ENCODE measurements around the gene HS3ST3B1. TPM values are rescaled to one million over a fixed set of nuclear protein-coding genes. Genes with fewer than 3 reads are reported as not detected.

HS3ST3B1 gene
- polyA plus RNA-seq, 1 of the 3 experiments (the other 2 are of a cell fraction), result 0.67 TPM

DNA sequence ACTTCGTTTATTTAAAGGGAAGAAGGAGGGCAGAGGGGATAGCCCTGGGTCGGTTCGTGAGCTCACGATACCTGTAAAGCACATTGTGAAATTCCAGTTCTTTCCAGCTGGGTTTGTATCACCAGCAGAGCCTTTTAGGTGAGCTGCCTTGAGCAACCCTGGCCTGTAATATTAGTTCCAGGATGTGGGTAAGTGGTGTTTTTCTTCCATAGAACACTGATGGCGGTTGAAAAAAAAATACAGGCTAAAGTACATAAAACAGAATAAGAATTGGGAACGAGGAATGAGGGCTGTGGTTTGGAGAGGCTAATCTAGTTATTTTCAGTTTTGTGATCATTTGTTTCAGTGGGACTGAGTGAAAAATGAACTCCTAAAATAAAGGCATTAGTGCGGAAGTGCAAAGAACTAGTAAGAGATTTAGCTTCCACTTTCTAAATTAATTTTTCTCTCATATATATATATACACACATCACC is 20.6 kb downstream of the HS3ST3B1 start:
- ChIA-PET POLR2A (no interaction called here), CTCF (interaction anchor here (0.5 to 1.2 kb wide), 3 partner anchors 19 to 1292 kb away, joined by 3 to 7 read pairs (median 3); no protein-coding TSS in a partner anchor)
- 26% methylated on average over 7 of the region's 7 CpGs for WGBS (ENCODE audit: low lambda C conversion rate)
- H3F3A ChIP-seq (replicated peaks; ENCODE audit: insufficient read depth), result no peaks in the 10 kb centered on the region
- no peak for DNase-seq
- no peaks in the 10 kb centered on the region for H4K20me1 ChIP-seq (ENCODE audit: insufficient read depth)
- no peaks in the 10 kb centered on the region for H3K9me2 ChIP-seq
- H3K27me3 ChIP-seq (ENCODE audit: insufficient read depth), result peaks cover 7% of the 10 kb centered on the region; the same call in 1 of the 2 replicates
- no peaks in the 10 kb centered on the region for H3K9me3 ChIP-seq
- no peaks in the 10 kb centered on the region for H3K4me1 ChIP-seq (ENCODE audit: control insufficient read depth in 1 of 2, insufficient read depth in 2 of 2, low read depth in 1 of 2, low read length in 1 of 2)
- no peak overlapping the region for H3K4me3 ChIP-seq (ENCODE audit: low read depth in 2 of 2, low read length in 1 of 2)
- H3K36me3 ChIP-seq (replicated peaks in 1 of 2; ENCODE audit: control insufficient read depth in 1 of 2, insufficient read depth in 2 of 2, low read length in 1 of 2), result no peaks in the 10 kb centered on the region
- H3K9ac ChIP-seq, result no peak overlapping the region
- no peaks in the 10 kb centered on the region; the same call in 1 of the 2 replicates for H3K79me2 ChIP-seq (ENCODE audit: insufficient read depth)
- no peak for TF ChIP-seq NRF1 (IDR thresholded peaks at IDR 0.05; ENCODE audit: low read depth, low read length)
- TF ChIP-seq SIN3A (IDR thresholded peaks at IDR 0.05; ENCODE audit: borderline replicate concordance, low read depth, low read length), result no peak
- no peak for TF ChIP-seq CHD2 (IDR thresholded peaks at IDR 0.05; ENCODE audit: low read length, partially characterized antibody)
- no peak for TF ChIP-seq MXI1 (IDR thresholded peaks at IDR 0.05; ENCODE audit: low read depth, low read length)
- H3K4me2 ChIP-seq, result peak overlapping the region; percentile 63
- no peak overlapping the region for H3K27ac ChIP-seq (ENCODE audit: low read depth in 2 of 2, low read length in 1 of 2)
- H2AFZ ChIP-seq (ENCODE audit: low read depth), result peak overlapping the region; percentile 9; the same call in 1 of the 2 replicates

DNA sequence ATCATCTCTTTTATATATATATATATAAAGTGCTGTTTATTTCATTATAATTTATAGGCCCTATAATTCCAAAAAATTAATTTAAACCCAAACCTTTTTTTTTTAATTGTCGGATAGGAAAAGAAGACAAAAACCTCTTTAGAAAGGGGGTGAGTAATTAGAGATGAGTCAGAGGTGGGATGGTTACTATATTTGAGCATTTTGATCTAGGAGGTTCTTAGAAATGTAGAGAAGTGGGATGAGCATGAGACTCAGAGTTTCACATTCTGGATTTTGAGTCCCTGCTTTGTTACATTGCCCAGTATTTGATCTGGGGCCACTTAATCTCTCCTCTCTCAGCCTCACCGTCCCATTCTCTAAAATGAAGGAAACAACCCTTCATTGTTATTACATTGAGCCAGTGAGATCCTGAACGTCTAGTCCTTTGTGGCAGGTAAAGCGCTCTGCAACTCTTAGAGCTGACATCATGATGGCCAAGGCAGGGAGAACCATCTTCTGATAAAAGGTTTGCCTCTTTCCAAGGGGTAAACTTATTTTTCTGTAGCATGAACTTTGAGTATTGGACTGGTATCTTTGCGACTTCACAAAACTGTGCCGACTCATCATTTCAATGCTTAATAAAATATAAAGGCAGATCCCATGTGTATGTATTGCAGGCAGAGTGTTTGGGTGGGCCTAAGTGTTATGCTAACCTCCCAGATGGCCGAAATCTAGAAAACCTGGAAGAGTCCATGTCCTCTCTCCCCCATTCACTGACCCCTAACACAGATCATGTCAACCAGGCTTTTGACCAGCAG is 21.3 kb downstream of the HS3ST3B1 start:
- CTCF ChIA-PET, result interaction anchor here (0.9 kb wide), 1 partner anchor 1292 kb away, joined by 3 read pairs; no protein-coding TSS in a partner anchor
- 46% methylated on average over 7 of the region's 7 CpGs for WGBS (ENCODE audit: low lambda C conversion rate)
- no peak for DNase-seq

More for the DNA sequence above, 21.3 kb downstream of the HS3ST3B1 start:
- Histone ChIP-seq H3K9me3 (no peaks in the 10 kb centered on the region), H2AFZ (ENCODE audit: low read depth) (no peak overlapping the region), H4K20me1 (ENCODE audit: insufficient read depth) (no peaks in the 10 kb centered on the region), H3K36me3 (replicated peaks in 1 of 2; ENCODE audit: control insufficient read depth in 1 of 2, insufficient read depth in 2 of 2, low read length in 1 of 2) (no peaks in the 10 kb centered on the region), H3K79me2 (ENCODE audit: insufficient read depth) (no peaks in the 10 kb centered on the region; the same call in 1 of the 2 replicates), H3K4me3 (ENCODE audit: low read depth in 2 of 2, low read length in 1 of 2) (no peak overlapping the region), H3K27me3 (ENCODE audit: insufficient read depth) (peaks cover 7% of the 10 kb centered on the region; the same call in 1 of the 2 replicates), H3K27ac (ENCODE audit: low read depth in 2 of 2, low read length in 1 of 2) (no peak overlapping the region), H3K9ac (no peak overlapping the region), H3K4me2 (no peak overlapping the region), H3K9me2 (no peaks in the 10 kb centered on the region), H3F3A (replicated peaks; ENCODE audit: insufficient read depth) (no peaks in the 10 kb centered on the region), H3K4me1 (ENCODE audit: control insufficient read depth in 1 of 2, insufficient read depth in 2 of 2, low read depth in 1 of 2, low read length in 1 of 2) (no peaks in the 10 kb centered on the region)
- POLR2A ChIA-PET, result no interaction called here
- TF ChIP-seq NFIC (IDR thresholded peaks at IDR 0.05; ENCODE audit: borderline replicate concordance) (no peak), CHD2 (IDR thresholded peaks at IDR 0.05; ENCODE audit: low read length, partially characterized antibody) (no peak), TAF1 (IDR thresholded peaks at IDR 0.05; ENCODE audit: borderline replicate concordance, low read depth, low read length) (no peak), FOXM1 (IDR thresholded peaks at IDR 0.05; ENCODE audit: low read depth) (no peak), ZBTB33 (IDR thresholded peaks at IDR 0.05; ENCODE audit: borderline replicate concordance, low read depth) (no peak), YY1 (IDR thresholded peaks at IDR 0.05; ENCODE audit: low read depth) (no peak), SIN3A (IDR thresholded peaks at IDR 0.05; ENCODE audit: borderline replicate concordance, low read depth, low read length) (no peak), TEAD4 (IDR thresholded peaks at IDR 0.05; ENCODE audit: borderline replicate concordance, insufficient read depth) (no peak), PBX3 (IDR thresholded peaks at IDR 0.05) (no peak), RCOR1 (IDR thresholded peaks at IDR 0.05; ENCODE audit: low read length) (no peak), TCF12 (IDR thresholded peaks at IDR 0.05) (no peak)
- TF ChIP-seq, protein P1, sequence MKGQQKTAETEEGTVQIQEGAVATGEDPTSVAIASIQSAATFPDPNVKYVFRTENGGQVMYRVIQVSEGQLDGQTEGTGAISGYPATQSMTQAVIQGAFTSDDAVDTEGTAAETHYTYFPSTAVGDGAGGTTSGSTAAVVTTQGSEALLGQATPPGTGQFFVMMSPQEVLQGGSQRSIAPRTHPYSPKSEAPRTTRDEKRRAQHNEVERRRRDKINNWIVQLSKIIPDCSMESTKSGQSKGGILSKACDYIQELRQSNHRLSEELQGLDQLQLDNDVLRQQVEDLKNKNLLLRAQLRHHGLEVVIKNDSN (IDR thresholded peaks at IDR 0.05; ENCODE audit: borderline replicate concordance, low read depth), result no peak
- TF ChIP-seq, protein P2, sequence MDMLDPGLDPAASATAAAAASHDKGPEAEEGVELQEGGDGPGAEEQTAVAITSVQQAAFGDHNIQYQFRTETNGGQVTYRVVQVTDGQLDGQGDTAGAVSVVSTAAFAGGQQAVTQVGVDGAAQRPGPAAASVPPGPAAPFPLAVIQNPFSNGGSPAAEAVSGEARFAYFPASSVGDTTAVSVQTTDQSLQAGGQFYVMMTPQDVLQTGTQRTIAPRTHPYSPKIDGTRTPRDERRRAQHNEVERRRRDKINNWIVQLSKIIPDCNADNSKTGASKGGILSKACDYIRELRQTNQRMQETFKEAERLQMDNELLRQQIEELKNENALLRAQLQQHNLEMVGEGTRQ (IDR thresholded peaks at IDR 0.05; ENCODE audit: borderline replicate concordance, low read depth, low read length), result no peak
- TF ChIP-seq, protein P3, sequence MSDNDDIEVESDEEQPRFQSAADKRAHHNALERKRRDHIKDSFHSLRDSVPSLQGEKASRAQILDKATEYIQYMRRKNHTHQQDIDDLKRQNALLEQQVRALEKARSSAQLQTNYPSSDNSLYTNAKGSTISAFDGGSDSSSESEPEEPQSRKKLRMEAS (IDR thresholded peaks at IDR 0.05; ENCODE audit: low read depth), result no peak
- TF ChIP-seq, protein P4, sequence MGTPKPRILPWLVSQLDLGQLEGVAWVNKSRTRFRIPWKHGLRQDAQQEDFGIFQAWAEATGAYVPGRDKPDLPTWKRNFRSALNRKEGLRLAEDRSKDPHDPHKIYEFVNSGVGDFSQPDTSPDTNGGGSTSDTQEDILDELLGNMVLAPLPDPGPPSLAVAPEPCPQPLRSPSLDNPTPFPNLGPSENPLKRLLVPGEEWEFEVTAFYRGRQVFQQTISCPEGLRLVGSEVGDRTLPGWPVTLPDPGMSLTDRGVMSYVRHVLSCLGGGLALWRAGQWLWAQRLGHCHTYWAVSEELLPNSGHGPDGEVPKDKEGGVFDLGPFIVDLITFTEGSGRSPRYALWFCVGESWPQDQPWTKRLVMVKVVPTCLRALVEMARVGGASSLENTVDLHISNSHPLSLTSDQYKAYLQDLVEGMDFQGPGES (IDR thresholded peaks at IDR 0.05; ENCODE audit: low read depth, low read length), result no peak

All from SK-N-SH (cell line).